Measurements from ENCODE around the gene RALGDS.

The RALGDS gene

GRCh38 chr9:133134388-133135145, 13.5 kb upstream of the RALGDS start:
- no peak for DNase-seq

GRCh38 chr9:133133681-133134387, 12.8 kb upstream of the RALGDS start:
- DNase-seq: peak; percentile 72

- DNase-seq: no peak
Measured at GRCh38 chr9:133132174-133132573, 11.1 kb upstream of the RALGDS start.

- no peak for DNase-seq
Measured at GRCh38 chr9:133131506-133131905, 10.5 kb upstream of the RALGDS start.

GRCh38 chr9:133130685-133131244, 9.7 kb upstream of the RALGDS start:
- DNase-seq: peak; percentile 29

- no peak for DNase-seq
Measured at GRCh38 chr9:133129001-133129795, 8.2 kb upstream of the RALGDS start.

GRCh38 chr9:133128152-133128551, 7.1 kb upstream of the RALGDS start:
- no peak for DNase-seq

- DNase-seq: no peak
Measured at GRCh38 chr9:133127340-133127981, 6.4 kb upstream of the RALGDS start.

GRCh38 chr9:133126697-133127339, 5.8 kb upstream of the RALGDS start:
- no peak for DNase-seq

GRCh38 chr9:133125941-133126696, 5.1 kb upstream of the RALGDS start:
- no peak for DNase-seq

- DNase-seq: no peak
Measured at GRCh38 chr9:133124907-133125275, 3.9 kb upstream of the RALGDS start.

- DNase-seq: no peak
Measured at GRCh38 chr9:133124123-133124906, 3.3 kb upstream of the RALGDS start.

- DNase-seq: no peak
Measured at GRCh38 chr9:133122935-133123611, 2.0 kb upstream of the RALGDS start.

GRCh38 chr9:133122605-133122934, 1.5 kb upstream of the RALGDS start:
- DNase-seq: no peak

- no peak for DNase-seq
Measured at GRCh38 chr9:133121915-133122550, 993 bp upstream of the RALGDS start.

GRCh38 chr9:133120501-133121197, 391 bp downstream of the RALGDS start:
- no peak for DNase-seq

- DNase-seq: no peak
Measured at GRCh38 chr9:133119846-133120500, 1.1 kb downstream of the RALGDS start.

GRCh38 chr9:133119103-133119845, 1.8 kb downstream of the RALGDS start:
- no peak for DNase-seq

Measured in effector CD8-positive, alpha-beta T cell (primary cell).